ENCODE results near the gene SCFD2.

SCFD2 gene

GRCh38 chr4:52987392-52988056, 378.3 kb downstream of the SCFD2 start:
- H3K9me3 ChIP-seq (replicated peaks; ENCODE audit: low read length) = no peaks in the 10 kb centered on the region
- no peak overlapping the region for H3K4me3 ChIP-seq (ENCODE audit: low read length)
- H3K9ac ChIP-seq (ENCODE audit: low read depth, low read length) = no peak overlapping the region
- H3K27me3 ChIP-seq (ENCODE audit: control insufficient read depth, insufficient read depth, low read length) = no peaks in the 10 kb centered on the region
- peaks cover 11% of the 10 kb centered on the region for H3K4me1 ChIP-seq (ENCODE audit: control insufficient read depth, insufficient read depth, low read length)
- H3K36me3 ChIP-seq (ENCODE audit: insufficient read depth, low read length) = no peaks in the 10 kb centered on the region
- H3K4me2 ChIP-seq (ENCODE audit: low read length) = no peak overlapping the region

DNA sequence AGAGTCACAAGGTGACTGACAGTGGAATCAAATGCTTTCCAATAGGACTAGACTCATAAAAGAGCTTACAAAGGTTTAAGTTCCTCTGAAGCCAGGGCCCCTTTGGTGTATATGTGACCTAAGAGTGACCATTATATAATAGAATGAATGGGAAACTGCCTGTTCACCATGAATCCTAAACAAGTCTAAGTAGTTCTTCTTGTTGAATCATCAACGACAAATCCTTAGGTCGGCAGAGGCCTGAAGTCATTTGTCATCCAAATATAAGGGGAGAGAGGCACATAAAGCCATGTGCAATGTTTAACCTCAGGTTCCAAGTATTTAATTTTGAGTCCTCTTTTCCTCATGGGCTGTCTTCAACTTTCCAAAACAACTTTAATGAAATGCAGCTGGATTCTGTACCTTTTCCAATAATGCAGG, 381.4 kb downstream of the SCFD2 start:
- no peaks in the 10 kb centered on the region for H3K27me3 ChIP-seq (ENCODE audit: control insufficient read depth, insufficient read depth, low read length)
- no peaks in the 10 kb centered on the region for H3K9me3 ChIP-seq (replicated peaks; ENCODE audit: low read length)
- no peak overlapping the region for H3K4me3 ChIP-seq (ENCODE audit: low read length)
- H3K36me3 ChIP-seq (ENCODE audit: insufficient read depth, low read length) = no peaks in the 10 kb centered on the region
- no peak overlapping the region for H3K9ac ChIP-seq (ENCODE audit: low read depth, low read length)
- H3K4me1 ChIP-seq (ENCODE audit: control insufficient read depth, insufficient read depth, low read length) = peaks cover 11% of the 10 kb centered on the region
- no peak overlapping the region for H3K4me2 ChIP-seq (ENCODE audit: low read length)

DNA sequence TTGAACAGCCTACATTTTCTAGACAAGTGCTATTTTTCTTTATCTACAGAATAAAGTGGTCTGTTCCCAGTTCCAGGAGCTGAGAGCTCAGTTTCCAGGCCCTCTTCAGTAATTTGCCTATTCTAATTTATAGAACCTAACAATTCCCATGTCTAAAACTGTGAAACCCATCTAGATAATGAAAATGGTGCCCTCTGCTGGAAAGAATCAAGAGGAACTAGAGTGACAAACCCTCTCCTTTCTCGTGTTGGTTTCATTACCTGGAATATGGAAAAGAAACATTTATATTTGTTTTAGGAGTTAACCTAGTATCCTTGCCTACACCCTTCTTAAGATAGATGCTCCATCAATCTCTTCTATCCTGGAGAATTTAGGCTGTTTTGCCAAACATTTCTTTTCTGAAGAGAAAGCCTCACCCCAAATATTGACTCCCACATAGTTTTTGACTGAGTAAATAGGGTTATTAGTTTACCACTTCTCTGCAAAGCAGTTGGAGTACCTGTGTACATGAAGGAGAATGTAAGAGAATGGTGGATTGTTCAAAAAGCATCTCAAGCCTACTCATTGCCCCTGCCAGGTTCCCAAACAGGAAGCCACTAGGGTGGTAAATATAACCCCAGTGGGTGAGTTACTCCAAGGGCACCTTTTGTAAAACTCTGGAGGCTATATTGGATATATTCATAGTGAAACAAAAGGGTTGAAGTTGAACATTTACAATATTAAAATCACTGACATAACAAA, 382.1 kb downstream of the SCFD2 start:
- no peak overlapping the region for H3K4me3 ChIP-seq (ENCODE audit: low read length)
- H3K9ac ChIP-seq (ENCODE audit: low read depth, low read length) = no peak overlapping the region
- H3K4me2 ChIP-seq (ENCODE audit: low read length) = no peak overlapping the region
- no peaks in the 10 kb centered on the region for H3K27me3 ChIP-seq (ENCODE audit: control insufficient read depth, insufficient read depth, low read length)
- peaks cover 11% of the 10 kb centered on the region for H3K4me1 ChIP-seq (ENCODE audit: control insufficient read depth, insufficient read depth, low read length)
- no peaks in the 10 kb centered on the region for H3K9me3 ChIP-seq (replicated peaks; ENCODE audit: low read length)
- no peaks in the 10 kb centered on the region for H3K36me3 ChIP-seq (ENCODE audit: insufficient read depth, low read length)

- peaks cover 11% of the 10 kb centered on the region for H3K4me1 ChIP-seq (ENCODE audit: control insufficient read depth, insufficient read depth, low read length)
- H3K27me3 ChIP-seq (ENCODE audit: control insufficient read depth, insufficient read depth, low read length) = no peaks in the 10 kb centered on the region
- H3K9me3 ChIP-seq (replicated peaks; ENCODE audit: low read length) = no peaks in the 10 kb centered on the region
- H3K36me3 ChIP-seq (ENCODE audit: insufficient read depth, low read length) = no peaks in the 10 kb centered on the region
- no peak overlapping the region for H3K4me2 ChIP-seq (ENCODE audit: low read length)
- no peak overlapping the region for H3K4me3 ChIP-seq (ENCODE audit: low read length)
- no peak overlapping the region for H3K9ac ChIP-seq (ENCODE audit: low read depth, low read length)
Measured at GRCh38 chr4:52982946-52983340, 382.9 kb downstream of the SCFD2 start.

- peaks cover 11% of the 10 kb centered on the region for H3K4me1 ChIP-seq (ENCODE audit: control insufficient read depth, insufficient read depth, low read length)
- no peak overlapping the region for H3K4me3 ChIP-seq (ENCODE audit: low read length)
- H3K9ac ChIP-seq (ENCODE audit: low read depth, low read length) = no peak overlapping the region
- no peaks in the 10 kb centered on the region for H3K36me3 ChIP-seq (ENCODE audit: insufficient read depth, low read length)
- no peak overlapping the region for H3K4me2 ChIP-seq (ENCODE audit: low read length)
- no peaks in the 10 kb centered on the region for H3K27me3 ChIP-seq (ENCODE audit: control insufficient read depth, insufficient read depth, low read length)
- no peaks in the 10 kb centered on the region for H3K9me3 ChIP-seq (replicated peaks; ENCODE audit: low read length)
Measured at GRCh38 chr4:52982255-52982945, 383.5 kb downstream of the SCFD2 start.

DNA sequence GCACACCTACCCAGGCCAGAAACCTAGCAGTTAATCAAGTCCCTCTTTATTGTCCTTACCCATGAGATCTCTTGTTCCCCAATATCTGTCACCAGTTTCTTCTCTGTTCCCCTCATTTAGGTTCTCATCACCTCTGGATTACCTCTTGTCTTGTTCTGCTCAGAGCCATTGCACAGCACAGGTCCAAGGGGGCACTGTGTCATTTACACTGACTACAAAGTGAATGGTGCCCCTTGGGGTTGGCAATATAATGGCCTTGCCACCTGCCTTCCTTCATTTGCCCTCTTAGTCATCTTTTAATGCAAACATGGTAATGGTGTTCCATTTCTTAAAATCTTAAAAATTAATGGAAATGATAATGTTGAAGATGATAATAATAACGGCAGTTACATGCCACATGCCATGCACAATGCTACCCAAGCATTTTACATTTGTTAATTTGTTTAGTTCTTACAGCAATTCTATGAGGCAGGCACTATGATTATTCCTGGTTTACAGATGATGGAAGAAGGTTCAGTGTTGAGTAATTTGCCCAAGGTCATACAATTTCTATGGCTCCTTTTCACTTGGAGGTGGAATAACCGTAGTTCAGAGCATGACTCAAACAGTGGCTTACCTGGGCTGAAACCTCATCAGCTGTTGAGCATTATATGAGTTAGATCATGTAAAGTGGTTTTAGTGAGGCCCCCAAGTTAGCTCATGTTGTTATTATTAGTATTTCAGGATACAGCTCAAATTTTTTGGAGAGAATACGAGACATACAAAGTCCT, 385.9 kb downstream of the SCFD2 start:
- Histone ChIP-seq H3K4me3 (ENCODE audit: low read length) (no peak overlapping the region), H3K27me3 (ENCODE audit: control insufficient read depth, insufficient read depth, low read length) (no peaks in the 10 kb centered on the region), H3K4me1 (ENCODE audit: control insufficient read depth, insufficient read depth, low read length) (peaks cover 11% of the 10 kb centered on the region), H3K9ac (ENCODE audit: low read depth, low read length) (no peak overlapping the region), H3K9me3 (replicated peaks; ENCODE audit: low read length) (no peaks in the 10 kb centered on the region), H3K36me3 (ENCODE audit: insufficient read depth, low read length) (no peaks in the 10 kb centered on the region), H3K4me2 (ENCODE audit: low read length) (no peak overlapping the region)

GRCh38 chr4:52979020-52979419, 386.8 kb downstream of the SCFD2 start:
- H3K27me3 ChIP-seq (ENCODE audit: control insufficient read depth, insufficient read depth, low read length) = no peaks in the 10 kb centered on the region
- no peaks in the 10 kb centered on the region for H3K36me3 ChIP-seq (ENCODE audit: insufficient read depth, low read length)
- H3K4me2 ChIP-seq (ENCODE audit: low read length) = no peak overlapping the region
- H3K9ac ChIP-seq (ENCODE audit: low read depth, low read length) = no peak overlapping the region
- H3K4me3 ChIP-seq (ENCODE audit: low read length) = no peak overlapping the region
- peaks cover 4% of the 10 kb centered on the region for H3K4me1 ChIP-seq (ENCODE audit: control insufficient read depth, insufficient read depth, low read length)
- H3K9me3 ChIP-seq (replicated peaks; ENCODE audit: low read length) = no peaks in the 10 kb centered on the region

DNA sequence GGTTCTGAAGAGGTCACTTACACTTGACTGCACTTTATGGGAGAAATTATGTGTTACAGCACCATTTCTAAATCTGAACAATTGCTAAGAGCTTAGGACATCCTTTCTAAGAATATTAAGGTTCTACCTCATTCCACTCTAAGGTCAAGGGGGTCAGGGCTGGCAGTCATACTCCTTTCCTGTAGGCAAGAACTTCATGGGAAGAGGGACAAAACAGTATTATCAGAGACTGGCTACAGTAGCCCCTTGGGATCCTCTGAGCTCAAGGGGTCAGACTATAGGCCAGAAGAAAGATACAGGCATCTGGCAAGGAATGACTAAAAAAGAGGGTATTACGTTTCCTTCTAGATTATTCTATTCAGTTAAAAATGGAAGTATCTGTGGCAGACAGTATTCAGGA, 388.6 kb downstream of the SCFD2 start:
- Histone ChIP-seq H3K4me3 (ENCODE audit: low read length) (no peak overlapping the region), H3K9me3 (replicated peaks; ENCODE audit: low read length) (no peaks in the 10 kb centered on the region), H3K36me3 (ENCODE audit: insufficient read depth, low read length) (no peaks in the 10 kb centered on the region)

DNA sequence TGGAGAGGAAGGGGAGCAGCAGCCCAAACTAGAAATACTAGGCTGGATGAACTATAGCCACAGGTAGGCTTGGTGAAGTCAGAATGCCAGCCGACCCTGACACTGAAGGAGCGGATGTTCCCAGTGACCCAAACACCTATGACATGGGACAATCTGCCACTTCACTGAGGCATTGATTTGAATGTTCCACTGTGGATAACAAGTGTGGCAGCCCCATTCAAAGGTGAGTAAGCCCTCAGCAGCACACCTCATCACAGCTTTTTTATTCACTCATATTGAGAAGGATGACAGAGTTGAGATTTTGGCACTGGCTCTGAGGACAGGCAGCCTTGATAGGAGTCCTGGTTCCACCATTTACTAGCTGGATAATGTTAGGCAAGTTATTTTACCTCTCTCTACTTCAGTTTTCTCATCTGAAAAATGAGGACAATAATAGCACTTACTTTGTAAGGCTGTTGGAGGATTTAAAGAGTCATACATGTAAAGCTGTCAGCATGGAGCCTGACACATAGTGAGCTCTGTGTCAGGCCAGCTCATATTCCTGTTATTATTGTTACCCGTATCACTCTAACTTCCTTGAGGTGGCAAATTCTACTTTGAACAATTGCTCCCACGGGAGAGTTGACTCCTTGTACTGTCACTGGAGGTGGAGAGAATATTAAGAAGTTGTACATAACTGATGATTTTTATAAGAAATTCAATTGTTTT, 389.2 kb downstream of the SCFD2 start:
- no peaks in the 10 kb centered on the region for H3K36me3 ChIP-seq (ENCODE audit: insufficient read depth, low read length)
- H3K4me1 ChIP-seq (ENCODE audit: control insufficient read depth, insufficient read depth, low read length) = no peaks in the 10 kb centered on the region
- H3K4me2 ChIP-seq (ENCODE audit: low read length) = no peak overlapping the region
- H3K27me3 ChIP-seq (ENCODE audit: control insufficient read depth, insufficient read depth, low read length) = no peaks in the 10 kb centered on the region
- no peak overlapping the region for H3K9ac ChIP-seq (ENCODE audit: low read depth, low read length)
- no peak overlapping the region for H3K4me3 ChIP-seq (ENCODE audit: low read length)
- H3K9me3 ChIP-seq (replicated peaks; ENCODE audit: low read length) = no peaks in the 10 kb centered on the region

More for the DNA sequence above, 388.6 kb downstream of the SCFD2 start:
- Histone ChIP-seq H3K4me1 (ENCODE audit: control insufficient read depth, insufficient read depth, low read length) (no peaks in the 10 kb centered on the region), H3K27me3 (ENCODE audit: control insufficient read depth, insufficient read depth, low read length) (no peaks in the 10 kb centered on the region), H3K4me2 (ENCODE audit: low read length) (no peak overlapping the region), H3K9ac (ENCODE audit: low read depth, low read length) (no peak overlapping the region)

DNA sequence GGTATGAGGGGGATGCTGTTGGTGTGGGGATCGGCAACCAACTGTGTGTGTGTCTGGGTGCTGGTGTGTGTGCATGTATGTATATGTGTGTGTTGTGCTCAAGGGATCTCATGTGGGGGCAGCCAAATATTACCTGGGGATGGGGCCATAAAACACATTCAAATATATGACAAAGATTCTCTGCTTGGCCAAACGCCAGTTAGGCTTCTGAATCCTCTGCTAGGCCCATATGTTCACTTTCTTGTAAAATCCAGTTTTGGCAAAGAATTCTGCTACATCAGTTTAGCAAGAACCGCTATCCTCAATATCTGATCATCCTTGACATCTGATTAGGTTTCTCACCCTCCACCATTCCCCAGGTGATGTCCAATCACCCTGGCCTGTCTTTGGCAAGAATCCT, 397.2 kb downstream of the SCFD2 start:
- no peak overlapping the region for H3K4me2 ChIP-seq (ENCODE audit: low read length)
- no peaks in the 10 kb centered on the region for H3K9me3 ChIP-seq (replicated peaks; ENCODE audit: low read length)
- no peaks in the 10 kb centered on the region for H3K4me1 ChIP-seq (ENCODE audit: control insufficient read depth, insufficient read depth, low read length)
- H3K4me3 ChIP-seq (ENCODE audit: low read length) = no peak overlapping the region
- no peaks in the 10 kb centered on the region for H3K27me3 ChIP-seq (ENCODE audit: control insufficient read depth, insufficient read depth, low read length)
- H3K36me3 ChIP-seq (ENCODE audit: insufficient read depth, low read length) = no peaks in the 10 kb centered on the region
- no peak overlapping the region for H3K9ac ChIP-seq (ENCODE audit: low read depth, low read length)

- Histone ChIP-seq H3K9ac (ENCODE audit: low read depth, low read length) (no peak overlapping the region), H3K9me3 (replicated peaks; ENCODE audit: low read length) (no peaks in the 10 kb centered on the region), H3K4me2 (ENCODE audit: low read length) (no peak overlapping the region), H3K4me1 (ENCODE audit: control insufficient read depth, insufficient read depth, low read length) (no peaks in the 10 kb centered on the region), H3K4me3 (ENCODE audit: low read length) (no peak overlapping the region), H3K36me3 (ENCODE audit: insufficient read depth, low read length) (no peaks in the 10 kb centered on the region), H3K27me3 (ENCODE audit: control insufficient read depth, insufficient read depth, low read length) (no peaks in the 10 kb centered on the region)
Measured at GRCh38 chr4:52968241-52968640, 397.6 kb downstream of the SCFD2 start.
